ENCODE measurements around the gene IER2.
"Not testable (repeated sequence)": the region's sequence is repeated elsewhere in the genome, so short reads cannot be mapped to it uniquely, and the experiment has no call there.

Gene IER2

GRCh38 chr19:13187419-13187818 is 37.2 kb downstream of the IER2 start:
- no peaks in the 10 kb centered on the region for H3K36me3 Mint-ChIP-seq
- peaks cover 26% of the 10 kb centered on the region for H3K4me1 Mint-ChIP-seq
- H3K4me3 Mint-ChIP-seq: no peak overlapping the region

GRCh38 chr19:13189600-13189999 is 39.4 kb downstream of the IER2 start:
- Mint-ChIP-seq H3K4me3 (no peak overlapping the region), H3K4me1 (peaks cover 34% of the 10 kb centered on the region), H3K27me3 (no peaks in the 10 kb centered on the region), H3K36me3 (no peaks in the 10 kb centered on the region), H3K27ac (no peak overlapping the region), H3K9me3 (no peaks in the 10 kb centered on the region)

More at GRCh38 chr19:13187419-13187818, 37.2 kb downstream of the IER2 start:
- Mint-ChIP-seq H3K27ac (peak overlapping the region; percentile 85), H3K27me3 (no peaks in the 10 kb centered on the region), H3K9me3 (no peaks in the 10 kb centered on the region)

GRCh38 chr19:13190781-13191540 is 40.8 kb downstream of the IER2 start:
- H3K9me3 Mint-ChIP-seq: no peaks in the 10 kb centered on the region
- no peaks in the 10 kb centered on the region for H3K36me3 Mint-ChIP-seq
- no peak overlapping the region for H3K4me3 Mint-ChIP-seq
- H3K4me1 Mint-ChIP-seq: peaks cover 44% of the 10 kb centered on the region
- H3K27ac Mint-ChIP-seq: no peak overlapping the region
- H3K27me3 Mint-ChIP-seq: no peaks in the 10 kb centered on the region

- no peaks in the 10 kb centered on the region for H3K36me3 Mint-ChIP-seq
- no peaks in the 10 kb centered on the region for H3K9me3 Mint-ChIP-seq
- no peak overlapping the region for H3K27ac Mint-ChIP-seq
- H3K4me1 Mint-ChIP-seq: peaks cover 29% of the 10 kb centered on the region
- no peak overlapping the region for H3K4me3 Mint-ChIP-seq
- H3K27me3 Mint-ChIP-seq: no peaks in the 10 kb centered on the region
Observed at GRCh38 chr19:13195678-13196077, 45.5 kb downstream of the IER2 start.

- peaks cover 18% of the 10 kb centered on the region for H3K4me1 Mint-ChIP-seq
- H3K27me3 Mint-ChIP-seq: no peaks in the 10 kb centered on the region
- no peaks in the 10 kb centered on the region for H3K9me3 Mint-ChIP-seq
- H3K36me3 Mint-ChIP-seq: no peaks in the 10 kb centered on the region
- H3K27ac Mint-ChIP-seq: no peak overlapping the region
- no peak overlapping the region for H3K4me3 Mint-ChIP-seq
Observed at GRCh38 chr19:13198634-13199033, 48.4 kb downstream of the IER2 start.

GRCh38 chr19:13202112-13202511 is 51.9 kb downstream of the IER2 start:
- not testable (repeated sequence) for H3K4me1 Mint-ChIP-seq, H3K27ac Mint-ChIP-seq, H3K36me3 Mint-ChIP-seq

More at GRCh38 chr19:13202112-13202511, 51.9 kb downstream of the IER2 start:
- H3K4me3 Mint-ChIP-seq, H3K9me3 Mint-ChIP-seq, H3K27me3 Mint-ChIP-seq: not testable (repeated sequence)

Data from activated naive CD4-positive, alpha-beta T cell treated with anti-CD3 and anti-CD28 coated beads, Interleukin-2, amount 50 U/mL, for 24 hours (primary cell).